Melanocyte of skin (primary cell): ENCODE data around the gene TUBB8B. TPM values are rescaled to one million over a fixed set of nuclear protein-coding genes. Genes with fewer than 3 reads are reported as not detected.

Source experiments
- small RNA-seq, 2 donors: library from RNA; depleted of rRNA; stranded (forward); fragments of <200 nt; gene quantifications; one replicate each; pipeline ENCODE3, GENCODE V24; 2012
- total RNA-seq, 2 donors: library from RNA; depleted of rRNA; stranded (reverse); fragments of >200 nt; gene quantifications; 2 replicates each; pipeline ENCODE4 v1.2.3, GENCODE V29; 2012

The TUBB8B gene
- total RNA-seq: under 1 TPM in 1 of 2 donors, not detected in 1; 0.67 TPM

GRCh38 chr18:49176-49665 lies at the start of gene TUBB8B:
Gene TUBB8B, minus strand, starts transcription at chr18:49615. Its CDS starts 58 bp downstream, at chr18:49557.

Small RNA genes within 50 kb of the gene (small RNA-seq; reads per million reads assigned to genes)
- 0 reads per million in 2 donors for gene AP001005.2

Other genes with a start within 250 kb of the TUBB8B start
- 10 to 100 TPM; 15.1 to 36.3 TPM for gene USP14, start 108.9 kb upstream of the TUBB8B start, total RNA-seq
- gene THOC1, start 218.4 kb upstream of the TUBB8B start, total RNA-seq: 10 to 100 TPM; 26.5 to 44.0 TPM